HCT116 (cell line): ENCODE measurements around the gene TIMM10. TPM values are rescaled to one million over a fixed set of nuclear protein-coding genes. Genes with fewer than 3 reads are reported as not detected.

Source experiments
- ATAC-seq: fragments of 200-7000 bp; cut with Tn5 transposase; 2 replicates; pipeline ENCODE4 v1.9.1; 2020; ENCODE audit warnings: mild to moderate bottlenecking, moderate library complexity
- BruUV-seq: library from RNA; stranded (reverse); fragments of 400-500 nt; replicated peaks from 2 replicates; lab custom pipeline; 2021; lab: Mats Ljungman, UMichigan
- CTCF ChIA-PET: fragments of 300-600 bp; sonication (Branson Sonifier 250); formaldehyde crosslinking; loops from one replicate; lab custom pipeline; 2021; ENCODE audit warnings: antibody characterized with exemption; lab: Charles Lee
- POLR2A ChIA-PET: fragments of 300-600, 350-600 bp; sonication (Branson Sonifier 250); formaldehyde crosslinking; loops from one replicate; lab custom pipeline; 2021; ENCODE audit warnings: antibody characterized with exemption; lab: Charles Lee
- RAD21 ChIA-PET, 2 experiments: fragments of 300-600 bp; sonication (Branson Sonifier 250); formaldehyde crosslinking; loops; one replicate each; lab custom pipeline; 2023; ENCODE audit warnings: low total read pairs in 2 of 2; ENCODE audit not compliant: uncharacterized antibody in 2 of 2, unreplicated experiment in 2 of 2, low non-redundant PET in 1 of 2; lab: Charles Lee
- DNase-seq: peaks from one replicate; pipeline ENCODE4 v3.0.0-alpha.2; 2010; ENCODE audit warnings: low read depth, low spot score
- H2AFZ ChIP-seq: fragments of 200-600 bp; shearing (Covaris generic), sonication (generic); 2 replicates; pipeline ENCODE4 v1.6.1; 2017; ENCODE audit warnings: low read depth, mixed run types, mixed read lengths, antibody characterized with exemption, low read length; ENCODE audit not compliant: poor library complexity, severe bottlenecking
- H3K27ac ChIP-seq: 2 replicates; pipeline ENCODE4 v1.5.1; 2012; ENCODE audit warnings: low read depth, low read length
- H3K27me3 ChIP-seq: fragments of 200-600 bp; sonication (generic); 2 replicates; pipeline ENCODE4 v1.6.1; 2016; ENCODE audit warnings: mixed run types, low read length, mixed read lengths; ENCODE audit not compliant: insufficient read depth
- H3K36me3 ChIP-seq, 2 experiments: fragments of 200-500 bp in 1 of 2; fragments of 200-600 bp in 1 of 2; sonication (Bioruptor generic) in 1 of 2; sonication (generic) in 1 of 2; 2 replicates each; pipeline versions ENCODE4 v1.5.1 to v1.6.1; 2014 to 2016; ENCODE audit warnings: low read length in 2 of 2, inconsistent platforms in 1 of 2, mixed read lengths in 1 of 2, mixed run types in 1 of 2; ENCODE audit not compliant: insufficient read depth in 2 of 2, control insufficient read depth in 1 of 2
- H3K4me1 ChIP-seq, 2 experiments: fragments of 200-600 bp in 1 of 2; sonication (generic) in 1 of 2; 2 replicates each; pipeline versions ENCODE4 v1.5.1 to v1.6.1; 2012 to 2017; ENCODE audit warnings: low read length in 2 of 2, inconsistent platforms in 1 of 2, mild to moderate bottlenecking in 1 of 2, mixed read lengths in 1 of 2, mixed run types in 1 of 2, moderate library complexity in 1 of 2; ENCODE audit not compliant: insufficient read depth in 2 of 2, control insufficient read depth in 1 of 2
- H3K4me2 ChIP-seq: fragments of 200-600 bp; sonication (generic); 2 replicates; pipeline ENCODE4 v1.6.1; 2017; ENCODE audit warnings: mixed run types, low read length, mixed read lengths
- H3K4me3 ChIP-seq, 2 experiments: fragments of 200-600 bp in 1 of 2; sonication (generic) in 1 of 2; replicated peaks in 1 of 2; 2 replicates each; pipeline ENCODE4 v1.5.1; 2011 to 2016; ENCODE audit warnings: low read length in 2 of 2, control low read depth in 1 of 2, low read depth in 1 of 2, mild to moderate bottlenecking in 1 of 2, mixed read lengths in 1 of 2, mixed run types in 1 of 2
- H3K79me2 ChIP-seq: fragments of 200-600 bp; sonication (generic); 2 replicates; pipeline ENCODE4 v1.6.1; 2017; ENCODE audit warnings: mild to moderate bottlenecking, mixed run types, low read length, moderate library complexity, mixed read lengths; ENCODE audit not compliant: insufficient read depth
- H3K9ac ChIP-seq: fragments of 200-600 bp; sonication (generic); 2 replicates; pipeline ENCODE4 v1.6.1; 2016; ENCODE audit warnings: low read length, mixed read lengths
- H3K9me2 ChIP-seq: fragments of 200-600 bp; sonication (generic), shearing (Covaris generic); 2 replicates; pipeline ENCODE4 v1.6.1; 2017; ENCODE audit warnings: mixed run types, mild to moderate bottlenecking, moderate library complexity; ENCODE audit not compliant: insufficient read depth
- H3K9me3 ChIP-seq, 2 experiments: fragments of 200-500 bp in 1 of 2; fragments of 200-600 bp in 1 of 2; sonication (Bioruptor generic) in 1 of 2; sonication (generic) in 1 of 2; 2 replicates each; pipeline ENCODE4 v1.6.1; 2014 to 2017; ENCODE audit warnings: low read length in 2 of 2, mixed read lengths in 2 of 2, inconsistent platforms in 1 of 2, low read depth in 1 of 2, mild to moderate bottlenecking in 1 of 2, mixed run types in 1 of 2, moderate library complexity in 1 of 2; ENCODE audit not compliant: control insufficient read depth in 1 of 2, insufficient read depth in 1 of 2
- H4K20me1 ChIP-seq: fragments of 200-600 bp; sonication (generic), shearing (Covaris generic); 2 replicates; pipeline ENCODE4 v1.6.1; 2017; ENCODE audit warnings: mixed run types, mild to moderate bottlenecking, moderate library complexity; ENCODE audit not compliant: insufficient read depth
- CBX3 ChIP-seq: IDR thresholded peaks from 2 replicates; pipeline ENCODE4 v1.6.1; 2012; ENCODE audit warnings: low read depth
- EGR1 ChIP-seq: IDR thresholded peaks from 2 replicates; pipeline ENCODE4 v1.6.1; 2012; ENCODE audit warnings: low read depth
- ELF1 ChIP-seq: IDR thresholded peaks from 2 replicates; pipeline ENCODE4 v1.6.1; 2012; ENCODE audit warnings: low read depth, borderline replicate concordance
- FOSL1 ChIP-seq: IDR thresholded peaks from 2 replicates; pipeline ENCODE4 v1.6.1; 2012; ENCODE audit warnings: low read depth
- TCF7L2 ChIP-seq: IDR thresholded peaks from 2 replicates; pipeline ENCODE4 v1.7.0; 2011; ENCODE audit warnings: borderline replicate concordance, inconsistent platforms; ENCODE audit not compliant: insufficient read depth, insufficient read length; ENCODE audit errors: extremely low read depth
- YY1 ChIP-seq: IDR thresholded peaks from 2 replicates; pipeline ENCODE4 v1.6.1; 2011; ENCODE audit warnings: low read length, low read depth, moderate library complexity, mild to moderate bottlenecking; ENCODE audit not compliant: insufficient replicate concordance; ENCODE audit errors: extremely low read depth
- ZFX ChIP-seq: fragments of 450-650 bp; IDR thresholded peaks from 2 replicates; pipeline ENCODE4 v1.6.1; 2017
- intact Hi-C: fragments of 100-400 bp; cut with micrococcal nuclease; formaldehyde crosslinking; loops from 2 replicates; pipeline ENCODE4 v1.10.0; 2022
- total RNA-seq: library from RNA; stranded (reverse); gene quantifications from one replicate; pipeline ENCODE4 v1.2.1, GENCODE V29; 2021; ENCODE audit not compliant: unreplicated experiment
- TF ChIP-seq, protein P1 (sequence below): IDR thresholded peaks from 2 replicates; pipeline ENCODE4 v1.6.1; 2012; ENCODE audit warnings: low read depth
- TF ChIP-seq, protein P2 (sequence below): IDR thresholded peaks from 2 replicates; pipeline ENCODE4 v1.6.1; 2012
- TF ChIP-seq, protein P3 (sequence below): IDR thresholded peaks from 2 replicates; pipeline ENCODE4 v1.6.1; 2012

Gene TIMM10
- total RNA-seq, 1 experiment from 2014 or later: 65.6 TPM

DNA sequence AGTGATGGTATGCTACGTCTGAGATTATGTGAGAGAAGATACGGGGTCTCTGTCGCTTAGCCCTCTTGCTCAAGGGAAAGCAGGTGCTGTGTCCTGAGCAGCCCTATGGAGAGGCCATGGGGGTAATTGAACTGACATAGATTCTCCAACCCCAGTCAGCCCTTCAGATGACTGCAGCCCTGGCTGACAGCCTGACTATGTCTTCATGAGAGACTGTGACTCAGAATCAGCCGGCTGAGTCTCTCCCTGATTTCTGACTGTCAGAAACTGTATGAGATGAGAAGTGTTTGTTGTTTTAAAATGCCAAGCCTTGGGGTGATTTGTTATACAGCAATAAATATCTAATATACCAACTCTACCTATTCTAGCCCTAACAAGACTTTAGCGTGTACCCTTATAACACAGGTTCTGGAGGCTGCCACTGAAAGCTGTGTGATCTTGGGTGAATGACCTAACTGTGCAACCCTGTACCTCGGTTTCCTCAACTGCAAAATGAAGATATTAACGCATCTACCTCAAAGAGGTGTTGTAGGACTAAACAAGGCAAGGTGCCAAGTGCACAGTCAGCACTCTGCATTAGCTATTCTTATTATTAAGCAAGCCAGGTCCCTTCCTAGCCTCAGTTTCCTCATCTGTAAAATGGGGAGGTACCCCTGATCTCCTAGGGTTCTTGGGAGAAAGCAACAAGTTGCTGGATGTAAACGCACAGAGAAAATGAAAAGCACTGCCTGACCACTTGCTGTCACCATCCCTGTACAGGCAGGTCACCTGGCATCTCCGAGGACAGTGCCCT is 39.9 kb downstream of the TIMM10 start:
- intact Hi-C loops: no loop called here
- no peak overlapping the region for H3K27ac ChIP-seq
- no peak overlapping the region for H2AFZ ChIP-seq
- H4K20me1 ChIP-seq: no peaks in the 10 kb centered on the region
- TF ChIP-seq YY1 (no peak), CBX3 (no peak), ZFX (no peak), FOSL1 (no peak), TCF7L2 (no peak), EGR1 (no peak), ELF1 (no peak)
- TF ChIP-seq, protein P1, sequence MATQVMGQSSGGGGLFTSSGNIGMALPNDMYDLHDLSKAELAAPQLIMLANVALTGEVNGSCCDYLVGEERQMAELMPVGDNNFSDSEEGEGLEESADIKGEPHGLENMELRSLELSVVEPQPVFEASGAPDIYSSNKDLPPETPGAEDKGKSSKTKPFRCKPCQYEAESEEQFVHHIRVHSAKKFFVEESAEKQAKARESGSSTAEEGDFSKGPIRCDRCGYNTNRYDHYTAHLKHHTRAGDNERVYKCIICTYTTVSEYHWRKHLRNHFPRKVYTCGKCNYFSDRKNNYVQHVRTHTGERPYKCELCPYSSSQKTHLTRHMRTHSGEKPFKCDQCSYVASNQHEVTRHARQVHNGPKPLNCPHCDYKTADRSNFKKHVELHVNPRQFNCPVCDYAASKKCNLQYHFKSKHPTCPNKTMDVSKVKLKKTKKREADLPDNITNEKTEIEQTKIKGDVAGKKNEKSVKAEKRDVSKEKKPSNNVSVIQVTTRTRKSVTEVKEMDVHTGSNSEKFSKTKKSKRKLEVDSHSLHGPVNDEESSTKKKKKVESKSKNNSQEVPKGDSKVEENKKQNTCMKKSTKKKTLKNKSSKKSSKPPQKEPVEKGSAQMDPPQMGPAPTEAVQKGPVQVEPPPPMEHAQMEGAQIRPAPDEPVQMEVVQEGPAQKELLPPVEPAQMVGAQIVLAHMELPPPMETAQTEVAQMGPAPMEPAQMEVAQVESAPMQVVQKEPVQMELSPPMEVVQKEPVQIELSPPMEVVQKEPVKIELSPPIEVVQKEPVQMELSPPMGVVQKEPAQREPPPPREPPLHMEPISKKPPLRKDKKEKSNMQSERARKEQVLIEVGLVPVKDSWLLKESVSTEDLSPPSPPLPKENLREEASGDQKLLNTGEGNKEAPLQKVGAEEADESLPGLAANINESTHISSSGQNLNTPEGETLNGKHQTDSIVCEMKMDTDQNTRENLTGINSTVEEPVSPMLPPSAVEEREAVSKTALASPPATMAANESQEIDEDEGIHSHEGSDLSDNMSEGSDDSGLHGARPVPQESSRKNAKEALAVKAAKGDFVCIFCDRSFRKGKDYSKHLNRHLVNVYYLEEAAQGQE: no peak
- TF ChIP-seq, protein P2, sequence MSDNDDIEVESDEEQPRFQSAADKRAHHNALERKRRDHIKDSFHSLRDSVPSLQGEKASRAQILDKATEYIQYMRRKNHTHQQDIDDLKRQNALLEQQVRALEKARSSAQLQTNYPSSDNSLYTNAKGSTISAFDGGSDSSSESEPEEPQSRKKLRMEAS: no peak
- TF ChIP-seq, protein P3, sequence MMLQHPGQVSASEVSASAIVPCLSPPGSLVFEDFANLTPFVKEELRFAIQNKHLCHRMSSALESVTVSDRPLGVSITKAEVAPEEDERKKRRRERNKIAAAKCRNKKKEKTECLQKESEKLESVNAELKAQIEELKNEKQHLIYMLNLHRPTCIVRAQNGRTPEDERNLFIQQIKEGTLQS: no peak
- H3K4me3 ChIP-seq: no peak overlapping the region
- H3K79me2 ChIP-seq: no peaks in the 10 kb centered on the region
- H3K9me2 ChIP-seq: no peaks in the 10 kb centered on the region
- POLR2A ChIA-PET: no interaction called here
- CTCF ChIA-PET: interaction anchor here (1.0 to 4.1 kb wide), 6 partner anchors 12 to 154 kb away, joined by 4 to 78 read pairs (median 20); no protein-coding TSS in a partner anchor
- peaks cover 5 to 7% of the 10 kb centered on the region in 2 experiments; a peak in 2 of 4 replicates for H3K4me1 ChIP-seq
- ATAC-seq (no peak), DNase-seq (no peak)
- RAD21 ChIA-PET: no interaction called here
- no peaks in the 10 kb centered on the region for H3K9me3 ChIP-seq
- no peaks in the 10 kb centered on the region for H3K27me3 ChIP-seq
- no peak overlapping the region for H3K4me2 ChIP-seq
- BruUV-seq: no TSS peak
- H3K9ac ChIP-seq: no peak overlapping the region
- no peaks in the 10 kb centered on the region for H3K36me3 ChIP-seq
